ENCODE results near the gene PEAR1. TPM values are rescaled to one million over a fixed set of nuclear protein-coding genes. Genes with fewer than 3 reads are reported as not detected.

The PEAR1 gene
- total and polyA plus RNA-seq, 2 donors (not counting 1 experiment from before 2014, with no cell fraction given): 0.03 TPM; not detected in 1

DNA sequence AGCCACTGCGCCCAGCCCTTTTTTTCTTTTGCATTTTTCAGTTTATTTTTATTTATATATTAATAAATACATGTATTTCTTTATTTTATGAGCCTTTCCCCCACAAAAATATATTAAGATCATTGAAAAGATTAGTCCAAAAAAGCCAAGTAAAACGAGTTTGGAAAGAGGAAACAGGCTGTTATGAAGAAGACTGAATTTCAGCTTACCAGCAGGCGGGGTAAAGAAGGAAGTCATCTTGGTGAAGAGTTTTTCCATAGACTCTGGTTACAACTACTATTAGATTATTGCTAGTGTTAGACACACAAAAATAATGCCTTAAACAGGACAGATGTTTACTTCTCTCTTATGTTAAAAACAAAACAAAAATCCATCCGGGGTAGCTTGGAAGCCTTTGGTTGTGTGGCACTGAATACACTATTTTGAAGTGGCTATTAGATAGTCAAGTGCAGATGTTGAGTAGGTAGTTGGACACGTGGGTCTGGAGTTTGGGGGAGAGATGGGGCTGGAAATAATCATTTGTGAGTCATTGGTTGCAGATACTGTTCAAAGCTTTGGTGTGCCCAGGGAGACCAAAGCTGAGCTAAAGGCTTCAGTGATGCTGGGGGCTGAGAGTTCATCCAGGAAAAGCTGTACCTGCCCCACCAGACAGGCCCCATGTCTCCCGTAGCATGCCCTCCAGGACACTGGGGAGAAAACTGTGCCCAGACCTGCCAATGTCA lies 18.2 kb downstream of the PEAR1 start:
- no peak for TF ChIP-seq EZH2 (IDR thresholded peaks at IDR 0.05; ENCODE audit: borderline replicate concordance, insufficient read depth, low read depth, low read length, poor library complexity, severe bottlenecking)
- TF ChIP-seq, protein P1, sequence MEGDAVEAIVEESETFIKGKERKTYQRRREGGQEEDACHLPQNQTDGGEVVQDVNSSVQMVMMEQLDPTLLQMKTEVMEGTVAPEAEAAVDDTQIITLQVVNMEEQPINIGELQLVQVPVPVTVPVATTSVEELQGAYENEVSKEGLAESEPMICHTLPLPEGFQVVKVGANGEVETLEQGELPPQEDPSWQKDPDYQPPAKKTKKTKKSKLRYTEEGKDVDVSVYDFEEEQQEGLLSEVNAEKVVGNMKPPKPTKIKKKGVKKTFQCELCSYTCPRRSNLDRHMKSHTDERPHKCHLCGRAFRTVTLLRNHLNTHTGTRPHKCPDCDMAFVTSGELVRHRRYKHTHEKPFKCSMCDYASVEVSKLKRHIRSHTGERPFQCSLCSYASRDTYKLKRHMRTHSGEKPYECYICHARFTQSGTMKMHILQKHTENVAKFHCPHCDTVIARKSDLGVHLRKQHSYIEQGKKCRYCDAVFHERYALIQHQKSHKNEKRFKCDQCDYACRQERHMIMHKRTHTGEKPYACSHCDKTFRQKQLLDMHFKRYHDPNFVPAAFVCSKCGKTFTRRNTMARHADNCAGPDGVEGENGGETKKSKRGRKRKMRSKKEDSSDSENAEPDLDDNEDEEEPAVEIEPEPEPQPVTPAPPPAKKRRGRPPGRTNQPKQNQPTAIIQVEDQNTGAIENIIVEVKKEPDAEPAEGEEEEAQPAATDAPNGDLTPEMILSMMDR (IDR thresholded peaks at IDR 0.05): no peak
- ChIA-PET CTCF (interaction anchor here (1.3 to 1.4 kb wide), 2 partner anchors 10 to 11 kb away, joined by 3 to 4 read pairs; no protein-coding TSS in a partner anchor), POLR2A (no interaction called here)
- intact Hi-C loops (cut with micrococcal nuclease): loop anchor here (5.0 kb wide), 1 partner anchor 246 kb away; no protein-coding TSS in a partner anchor
- H3K9me3 ChIP-seq (ENCODE audit: control extremely low read depth in 1 of 3, control insufficient read depth in 2 of 3, insufficient read depth in 1 of 3, low read length in 2 of 3): peaks cover 0 to 3% (median 0%) of the 10 kb centered on the region in 3 donors
- no peak overlapping the region for H3K4me3 ChIP-seq (ENCODE audit: control extremely low read depth in 1 of 5, extremely low read depth in 1 of 5, insufficient read depth in 1 of 5, low read depth in 2 of 5, low read length in 4 of 5)
- DNase-seq (no peak), ATAC-seq (ENCODE audit: low read depth) (no peak)
- no peak overlapping the region for H3K4me2 ChIP-seq (replicated peaks; ENCODE audit: low read depth, low read length, poor library complexity, severe bottlenecking)
- H3K9ac ChIP-seq (ENCODE audit: low read length): no peak overlapping the region
- no peak overlapping the region for H3K4me3 Mint-ChIP-seq
- peaks cover 2% of the 10 kb centered on the region for H3K4me1 Mint-ChIP-seq
- no peaks in the 10 kb centered on the region for H3K9me3 Mint-ChIP-seq (ENCODE audit: insufficient read depth)
- peaks cover 36% of the 10 kb centered on the region for H3K27me3 Mint-ChIP-seq
- H3K27ac ChIP-seq (ENCODE audit: low read length in 2 of 2): no peak overlapping the region
- no peaks in the 10 kb centered on the region for H4K20me1 ChIP-seq (ENCODE audit: control insufficient read depth, insufficient read depth, low read length, poor library complexity, severe bottlenecking)
- H3K36me3 ChIP-seq (replicated peaks in 1 of 2; ENCODE audit: control extremely low read depth in 1 of 2, control insufficient read depth in 1 of 2, extremely low read depth in 1 of 2, insufficient read depth in 2 of 2, low read length in 1 of 2): no peaks in the 10 kb centered on the region
- H3K79me2 ChIP-seq (ENCODE audit: control insufficient read depth, insufficient read depth, low read length): no peaks in the 10 kb centered on the region
- H3K4me1 ChIP-seq (ENCODE audit: control insufficient read depth in 2 of 2, insufficient read depth in 2 of 2, low read length in 2 of 2): no peaks in the 10 kb centered on the region
- H2AFZ ChIP-seq (ENCODE audit: insufficient read depth, low read depth, low read length, poor library complexity, severe bottlenecking): no peak overlapping the region
- H3K27me3 ChIP-seq (replicated peaks in 1 of 4; ENCODE audit: control extremely low read depth in 1 of 4, control insufficient read depth in 3 of 4, insufficient read depth in 4 of 4, low read length in 3 of 4): peaks cover 0 to 25% (median 3%) of the 10 kb centered on the region in 4 experiments
- 86% methylated on average over 2 of the region's 6 CpGs for WGBS (ENCODE audit: insufficient coverage)
- no peak overlapping the region for H3K27ac Mint-ChIP-seq

DNA sequence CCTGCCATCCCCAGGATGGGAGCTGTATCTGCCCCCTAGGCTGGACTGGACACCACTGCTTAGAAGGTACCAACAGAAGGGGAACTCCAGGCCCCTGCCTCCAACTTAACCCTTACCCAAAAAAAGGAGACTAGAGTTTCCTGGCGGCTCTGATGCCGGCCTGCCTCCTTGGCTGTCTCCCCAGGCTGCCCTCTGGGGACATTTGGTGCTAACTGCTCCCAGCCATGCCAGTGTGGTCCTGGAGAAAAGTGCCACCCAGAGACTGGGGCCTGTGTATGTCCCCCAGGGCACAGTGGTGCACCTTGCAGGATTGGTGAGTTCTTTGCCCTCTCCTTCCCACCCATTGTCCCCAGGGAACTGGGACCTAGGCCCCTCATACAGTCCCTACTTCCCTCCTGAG lies 18.8 kb downstream of the PEAR1 start:
- intact Hi-C loops (cut with micrococcal nuclease): loop anchor here (5.0 kb wide), 1 partner anchor 245 kb away; no protein-coding TSS in a partner anchor
- H3K27me3 ChIP-seq (replicated peaks in 1 of 4; ENCODE audit: control extremely low read depth in 1 of 4, control insufficient read depth in 3 of 4, insufficient read depth in 4 of 4, low read length in 3 of 4): peaks cover 0 to 25% (median 4%) of the 10 kb centered on the region in 4 experiments
- no peak overlapping the region for H3K9ac ChIP-seq (ENCODE audit: low read length)
- H3K4me3 ChIP-seq (ENCODE audit: control extremely low read depth in 1 of 5, extremely low read depth in 1 of 5, insufficient read depth in 1 of 5, low read depth in 2 of 5, low read length in 4 of 5): no peak overlapping the region
- H3K9me3 ChIP-seq (ENCODE audit: control extremely low read depth in 1 of 3, control insufficient read depth in 2 of 3, insufficient read depth in 1 of 3, low read length in 2 of 3): peaks cover 0 to 3% (median 0%) of the 10 kb centered on the region in 3 donors
- CTCF ChIA-PET: interaction anchor here (1.4 kb wide), 1 partner anchor 10 kb away, joined by 4 read pairs; no protein-coding TSS in a partner anchor
- H3K79me2 ChIP-seq (ENCODE audit: control insufficient read depth, insufficient read depth, low read length): no peaks in the 10 kb centered on the region
- peaks cover 33% of the 10 kb centered on the region for H3K27me3 Mint-ChIP-seq
- no peaks in the 10 kb centered on the region for H4K20me1 ChIP-seq (ENCODE audit: control insufficient read depth, insufficient read depth, low read length, poor library complexity, severe bottlenecking)
- ATAC-seq (ENCODE audit: low read depth) (no peak), DNase-seq (no peak)
- no peak overlapping the region for H3K4me2 ChIP-seq (replicated peaks; ENCODE audit: low read depth, low read length, poor library complexity, severe bottlenecking)
- 76% methylated on average over 2 of the region's 2 CpGs for WGBS (ENCODE audit: insufficient coverage)
- H3K27ac Mint-ChIP-seq: no peak overlapping the region
- no peaks in the 10 kb centered on the region for H3K4me1 ChIP-seq (ENCODE audit: control insufficient read depth in 2 of 2, insufficient read depth in 2 of 2, low read length in 2 of 2)
- no peak overlapping the region for H2AFZ ChIP-seq (ENCODE audit: insufficient read depth, low read depth, low read length, poor library complexity, severe bottlenecking)
- POLR2A ChIA-PET: no interaction called here
- no peak overlapping the region for H3K27ac ChIP-seq (ENCODE audit: low read length in 2 of 2)
- no peaks in the 10 kb centered on the region for H3K36me3 ChIP-seq (replicated peaks in 1 of 2; ENCODE audit: control extremely low read depth in 1 of 2, control insufficient read depth in 1 of 2, extremely low read depth in 1 of 2, insufficient read depth in 2 of 2, low read length in 1 of 2)
- TF ChIP-seq EZH2 (IDR thresholded peaks at IDR 0.05; ENCODE audit: borderline replicate concordance, insufficient read depth, low read depth, low read length, poor library complexity, severe bottlenecking): no peak
- TF ChIP-seq, protein P1 (IDR thresholded peaks at IDR 0.05): no peak
- no peak overlapping the region for H3K4me3 Mint-ChIP-seq
- no peaks in the 10 kb centered on the region for H3K9me3 Mint-ChIP-seq (ENCODE audit: insufficient read depth)
- H3K4me1 Mint-ChIP-seq: no peaks in the 10 kb centered on the region

All from B cell (primary cell).